BLaER1 (cell line): ENCODE data around the gene KLK14.
A peak's percentile ranks its signal among the peaks of the same experiment; 100 is the strongest.

ENCODE experiments used
- H3K27ac ChIP-seq: shearing (Covaris generic); formaldehyde crosslinking; 2 replicates; pipeline ENCODE4 v1.8.1; 2022
- H3K27me3 ChIP-seq: shearing (Covaris generic); formaldehyde crosslinking; 2 replicates; pipeline ENCODE4 v1.8.1; 2022
- H3K36me3 ChIP-seq: shearing (Covaris generic); formaldehyde crosslinking; 2 replicates; pipeline ENCODE4 v1.8.1; 2022
- H3K4me1 ChIP-seq: shearing (Covaris generic); formaldehyde crosslinking; 2 replicates; pipeline ENCODE4 v1.8.1; 2022
- H3K4me2 ChIP-seq: shearing (Covaris generic); formaldehyde crosslinking; 2 replicates; pipeline ENCODE4 v1.8.1; 2022
- H3K4me3 ChIP-seq: shearing (Covaris generic); formaldehyde crosslinking; 2 replicates; pipeline ENCODE4 v1.8.1; 2022
- H3K9ac ChIP-seq: shearing (Covaris generic); formaldehyde crosslinking; 2 replicates; pipeline ENCODE4 v1.8.1; 2022
- H3K9me3 ChIP-seq: shearing (Covaris generic); formaldehyde crosslinking; 2 replicates; pipeline ENCODE4 v1.8.1; 2022
- H4K20me1 ChIP-seq: shearing (Covaris generic); formaldehyde crosslinking; 2 replicates; pipeline ENCODE4 v1.8.1; 2022
- Cebpa-rat ChIP-seq: shearing (Covaris generic); IDR thresholded peaks from 2 replicates; pipeline ENCODE4 v1.8.1; 2022

KLK14 gene

DNA sequence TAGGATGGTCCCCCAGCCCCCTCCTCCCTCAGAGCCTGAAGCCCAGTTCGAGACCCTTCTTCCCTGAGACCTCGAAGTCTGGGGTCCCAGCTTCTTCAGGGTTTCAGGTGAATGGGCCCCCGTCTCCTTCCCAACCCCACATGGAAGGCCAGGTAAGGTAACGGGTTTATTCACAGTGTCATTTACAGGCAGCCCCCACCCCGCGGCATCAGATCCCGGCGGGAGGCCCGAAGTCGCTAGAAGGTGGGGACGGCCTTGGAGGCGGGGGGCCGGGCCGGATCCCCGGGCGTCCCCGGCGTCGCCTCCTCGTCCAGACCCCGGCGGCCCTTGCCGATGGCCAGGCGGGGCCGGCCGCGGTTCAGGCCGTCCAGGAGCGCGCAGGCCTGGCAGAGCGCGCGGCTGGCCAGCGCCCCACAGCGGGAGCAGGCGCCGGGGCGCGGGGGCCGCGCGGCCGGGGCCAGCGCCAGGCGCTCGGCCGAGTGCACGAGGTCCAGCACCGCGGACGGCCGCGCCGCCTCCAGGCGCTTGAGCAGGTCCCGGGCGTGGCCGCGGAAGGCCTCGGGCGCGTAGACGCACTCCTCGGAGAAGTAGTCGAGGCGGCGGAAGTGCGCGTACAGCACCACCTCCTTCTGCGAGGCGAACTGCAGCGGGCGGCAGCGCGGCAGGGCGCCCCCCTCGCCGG lies 15.8 kb upstream of the KLK14 start:
- H3K36me3 ChIP-seq = peaks cover 75% of the 10 kb centered on the region
- H3K4me1 ChIP-seq = peaks cover 35% of the 10 kb centered on the region
- no peak for TF ChIP-seq Cebpa-rat
- H3K9ac ChIP-seq = no peak overlapping the region
- no peaks in the 10 kb centered on the region for H3K27me3 ChIP-seq
- peak overlapping the region; percentile 37 for H3K4me2 ChIP-seq
- peak overlapping the region; percentile 38; the same call in 1 of the 2 replicates for H3K27ac ChIP-seq
- H3K4me3 ChIP-seq = no peak overlapping the region
- H3K9me3 ChIP-seq = no peaks in the 10 kb centered on the region
- peaks cover 95% of the 10 kb centered on the region for H4K20me1 ChIP-seq

DNA sequence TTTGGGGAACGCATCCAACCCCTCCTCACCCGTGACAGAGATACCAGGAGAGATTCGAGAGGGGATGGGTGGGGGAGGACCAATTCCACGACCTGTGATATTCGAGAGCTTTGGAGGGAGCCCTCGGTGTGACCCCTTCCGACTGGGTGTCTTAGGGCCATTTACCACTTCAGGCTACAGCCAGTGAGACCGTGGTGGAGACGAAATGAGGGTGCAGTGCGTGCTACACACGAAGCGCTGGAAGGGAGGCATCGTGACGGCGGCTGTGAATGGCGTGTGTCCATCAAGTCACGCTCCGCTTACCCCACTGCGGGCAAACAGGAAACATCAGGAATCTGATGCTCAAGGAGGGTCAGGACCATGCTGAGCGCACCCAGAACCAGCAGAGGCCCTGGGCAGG lies 15.1 kb upstream of the KLK14 start:
- peak overlapping the region; percentile 37 for H3K4me2 ChIP-seq
- TF ChIP-seq Cebpa-rat = no peak
- no peak overlapping the region for H3K4me3 ChIP-seq
- H3K27ac ChIP-seq = peak overlapping the region; percentile 38; the same call in 1 of the 2 replicates
- H3K4me1 ChIP-seq = peaks cover 35% of the 10 kb centered on the region
- peaks cover 75% of the 10 kb centered on the region for H3K36me3 ChIP-seq
- H4K20me1 ChIP-seq = peaks cover 96% of the 10 kb centered on the region
- no peak overlapping the region for H3K9ac ChIP-seq
- no peaks in the 10 kb centered on the region for H3K27me3 ChIP-seq
- no peaks in the 10 kb centered on the region for H3K9me3 ChIP-seq

DNA sequence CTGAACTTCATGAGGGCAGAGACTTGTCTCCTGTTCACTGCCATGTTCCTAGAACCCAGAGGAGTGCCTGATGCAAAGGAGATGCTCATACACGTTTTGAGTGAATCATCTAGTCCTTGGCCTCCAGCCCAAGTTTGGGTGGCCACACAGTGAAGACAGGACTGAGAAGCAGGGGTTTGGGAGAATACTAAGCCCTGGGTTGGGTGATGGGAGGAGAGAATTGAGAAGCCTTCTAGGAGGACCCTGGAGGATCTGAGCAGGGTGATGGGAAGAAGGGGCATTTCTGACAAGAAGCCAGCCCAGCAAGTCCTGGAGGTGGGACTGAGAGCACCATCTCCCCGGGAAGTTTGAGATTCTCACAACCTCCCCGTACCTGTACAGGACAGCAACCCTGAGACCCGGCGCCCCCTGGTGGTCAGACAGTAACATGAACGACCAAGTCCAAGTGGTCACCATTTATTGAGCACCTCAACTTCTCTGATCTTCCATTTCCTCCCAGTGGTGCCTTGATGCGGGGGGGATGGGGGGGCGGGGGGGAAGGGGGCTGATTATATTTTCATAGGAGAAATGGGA lies 14.6 kb upstream of the KLK14 start:
- Histone ChIP-seq H3K4me1 (peaks cover 35% of the 10 kb centered on the region), H3K27me3 (no peaks in the 10 kb centered on the region), H3K9me3 (no peaks in the 10 kb centered on the region), H4K20me1 (peaks cover 96% of the 10 kb centered on the region), H3K36me3 (peaks cover 71% of the 10 kb centered on the region), H3K27ac (no peak overlapping the region), H3K4me3 (no peak overlapping the region), H3K9ac (no peak overlapping the region), H3K4me2 (peak overlapping the region; percentile 36)
- TF ChIP-seq Cebpa-rat = no peak

DNA sequence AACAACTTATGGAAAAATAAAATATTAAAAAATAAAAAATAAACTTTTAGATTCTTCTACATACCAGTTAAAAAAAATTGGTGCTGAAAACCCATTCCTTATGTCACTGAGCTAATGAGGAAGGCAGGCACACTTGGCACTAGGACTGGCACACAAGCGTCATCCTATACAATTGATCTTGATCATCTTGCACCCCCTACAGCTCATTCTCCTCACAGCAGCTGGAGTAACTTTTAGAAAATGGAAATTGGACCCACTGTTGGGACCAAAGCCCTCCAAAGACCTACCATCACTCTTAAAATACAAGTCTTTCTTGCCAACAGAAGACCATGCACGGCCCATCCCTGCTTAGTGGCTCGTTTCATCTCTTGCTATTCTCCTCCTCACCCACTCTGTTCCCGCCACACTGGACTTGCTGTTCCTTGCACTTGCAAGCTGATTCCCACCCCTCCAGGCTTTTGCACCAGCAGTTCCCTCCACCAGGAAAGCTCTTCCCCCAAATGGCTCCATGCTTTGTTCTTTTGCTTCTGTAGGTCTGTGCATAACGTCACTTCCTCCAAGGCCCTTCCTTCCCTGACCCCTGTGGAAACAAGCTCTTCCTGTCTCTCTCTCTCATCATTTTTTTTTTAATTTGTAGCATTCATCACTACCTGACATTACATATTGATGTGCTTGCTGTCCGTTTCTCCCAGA lies 13.9 kb upstream of the KLK14 start:
- H3K4me1 ChIP-seq = peaks cover 35% of the 10 kb centered on the region
- H3K4me2 ChIP-seq = peak overlapping the region; percentile 36
- H3K27me3 ChIP-seq = no peaks in the 10 kb centered on the region
- no peaks in the 10 kb centered on the region for H3K9me3 ChIP-seq
- no peak for TF ChIP-seq Cebpa-rat
- no peak overlapping the region for H3K9ac ChIP-seq
- peaks cover 65% of the 10 kb centered on the region for H3K36me3 ChIP-seq
- H3K27ac ChIP-seq = no peak overlapping the region
- no peak overlapping the region for H3K4me3 ChIP-seq
- peaks cover 91% of the 10 kb centered on the region for H4K20me1 ChIP-seq

DNA sequence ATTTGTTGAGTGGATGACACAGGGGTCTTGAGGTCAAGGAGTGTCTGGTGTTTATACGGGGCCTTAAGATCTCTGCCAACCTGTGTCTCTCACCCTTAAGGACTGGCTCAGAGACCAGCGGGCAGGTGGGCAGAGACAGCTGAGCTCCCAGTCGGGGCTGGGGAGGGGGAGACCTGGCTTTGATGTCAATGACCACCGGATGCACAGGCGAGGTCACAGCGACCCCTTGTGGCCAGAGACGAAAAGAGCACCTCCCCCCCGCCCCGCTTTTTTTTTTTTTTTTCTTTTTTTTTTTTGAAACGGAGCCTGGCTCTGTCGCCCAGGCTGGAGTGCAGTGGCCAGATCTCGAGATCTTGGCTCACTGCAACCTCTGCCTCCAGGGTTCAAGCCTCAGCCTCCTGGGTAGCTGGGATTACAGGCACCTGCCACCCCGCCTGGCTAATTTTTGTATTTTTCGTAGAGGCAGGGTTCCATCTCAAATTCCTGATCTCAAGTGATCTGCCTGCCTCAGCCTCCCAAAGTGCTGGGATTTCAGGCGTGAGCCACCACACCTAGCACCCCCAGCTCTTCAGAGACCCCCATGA lies 12.1 kb upstream of the KLK14 start:
- Histone ChIP-seq H3K9ac (peak overlapping the region; percentile 36; the same call in 1 of the 2 replicates), H3K4me1 (peaks cover 35% of the 10 kb centered on the region), H3K27me3 (no peaks in the 10 kb centered on the region), H3K9me3 (no peaks in the 10 kb centered on the region), H3K27ac (peak overlapping the region; percentile 59), H3K36me3 (peaks cover 58% of the 10 kb centered on the region), H3K4me3 (0 out of 2 replicates have a peak overlapping the region, but pooled peaks have one; percentile 25), H3K4me2 (peak overlapping the region; percentile 69), H4K20me1 (peaks cover 73% of the 10 kb centered on the region)
- TF ChIP-seq Cebpa-rat = no peak

DNA sequence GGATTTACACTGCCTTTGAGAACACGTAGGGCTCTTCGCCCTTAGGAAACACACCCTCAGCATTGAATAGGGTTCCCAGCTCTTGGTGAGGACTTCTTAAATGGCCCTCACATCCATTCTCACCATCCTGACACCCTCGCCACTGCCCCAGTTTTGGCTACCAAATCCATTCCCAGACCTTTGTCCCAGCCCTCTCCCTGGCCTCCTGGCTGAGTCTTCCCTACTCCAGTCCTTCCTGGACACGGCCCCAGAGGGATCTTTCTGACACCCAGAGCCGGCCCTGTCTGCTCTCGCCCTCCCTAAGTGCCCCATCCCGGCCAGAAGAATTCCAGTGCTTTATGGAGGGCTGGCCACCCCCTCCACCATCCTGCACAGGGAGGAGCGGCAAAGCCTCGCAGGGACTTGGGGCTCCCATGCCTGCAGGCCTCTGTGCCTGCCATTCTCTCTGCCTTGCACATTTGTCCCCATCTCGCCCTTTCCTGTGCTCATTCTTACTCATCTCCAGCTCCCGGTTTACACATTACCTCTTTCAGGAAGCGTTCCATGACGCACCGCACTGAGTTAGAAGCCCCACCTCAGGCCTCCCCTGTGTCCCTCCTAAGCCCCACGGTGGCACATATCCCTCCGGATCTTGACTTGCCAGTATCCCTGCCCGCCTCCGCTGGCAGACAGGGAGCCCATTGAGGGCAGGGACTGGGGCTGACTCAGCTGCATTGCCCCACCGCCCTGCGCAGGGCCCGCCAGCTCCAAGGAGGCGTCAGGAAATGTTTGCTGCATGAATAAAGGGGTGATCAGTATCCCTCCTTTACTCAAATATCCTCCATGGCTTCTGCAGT lies 11.0 kb upstream of the KLK14 start:
- H3K36me3 ChIP-seq = peaks cover 54% of the 10 kb centered on the region
- H3K4me2 ChIP-seq = no peak overlapping the region
- H3K9ac ChIP-seq = no peak overlapping the region
- no peak for TF ChIP-seq Cebpa-rat
- no peaks in the 10 kb centered on the region for H3K9me3 ChIP-seq
- peaks cover 62% of the 10 kb centered on the region for H4K20me1 ChIP-seq
- H3K27me3 ChIP-seq = no peaks in the 10 kb centered on the region
- no peak overlapping the region for H3K4me3 ChIP-seq
- H3K27ac ChIP-seq = no peak overlapping the region
- peaks cover 35% of the 10 kb centered on the region for H3K4me1 ChIP-seq

DNA sequence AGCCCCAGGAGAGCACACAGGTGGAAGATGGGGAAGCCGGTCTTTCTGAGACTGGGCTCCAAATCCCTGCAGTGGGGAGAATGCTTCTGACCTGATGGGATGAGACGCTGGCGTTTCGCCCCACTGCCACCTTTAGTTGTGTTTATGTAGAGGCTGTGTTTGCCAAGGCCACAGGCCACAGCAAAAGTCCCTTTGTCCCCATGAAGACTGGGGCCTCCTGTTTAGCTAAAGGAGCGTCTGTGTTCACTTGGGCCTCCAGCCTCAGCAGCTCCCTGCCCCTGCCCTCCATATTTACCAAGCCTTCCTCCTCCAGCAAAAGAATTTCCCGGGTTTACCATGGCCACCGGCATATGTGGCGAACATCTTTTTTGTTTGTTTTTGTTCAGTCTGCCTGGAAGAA lies 10.4 kb upstream of the KLK14 start:
- Histone ChIP-seq H3K27me3 (no peaks in the 10 kb centered on the region), H3K27ac (no peak overlapping the region), H3K36me3 (peaks cover 48% of the 10 kb centered on the region), H3K9ac (no peak overlapping the region), H4K20me1 (peaks cover 57% of the 10 kb centered on the region), H3K9me3 (no peaks in the 10 kb centered on the region), H3K4me1 (peaks cover 30% of the 10 kb centered on the region), H3K4me2 (no peak overlapping the region), H3K4me3 (no peak overlapping the region)
- no peak for TF ChIP-seq Cebpa-rat

DNA sequence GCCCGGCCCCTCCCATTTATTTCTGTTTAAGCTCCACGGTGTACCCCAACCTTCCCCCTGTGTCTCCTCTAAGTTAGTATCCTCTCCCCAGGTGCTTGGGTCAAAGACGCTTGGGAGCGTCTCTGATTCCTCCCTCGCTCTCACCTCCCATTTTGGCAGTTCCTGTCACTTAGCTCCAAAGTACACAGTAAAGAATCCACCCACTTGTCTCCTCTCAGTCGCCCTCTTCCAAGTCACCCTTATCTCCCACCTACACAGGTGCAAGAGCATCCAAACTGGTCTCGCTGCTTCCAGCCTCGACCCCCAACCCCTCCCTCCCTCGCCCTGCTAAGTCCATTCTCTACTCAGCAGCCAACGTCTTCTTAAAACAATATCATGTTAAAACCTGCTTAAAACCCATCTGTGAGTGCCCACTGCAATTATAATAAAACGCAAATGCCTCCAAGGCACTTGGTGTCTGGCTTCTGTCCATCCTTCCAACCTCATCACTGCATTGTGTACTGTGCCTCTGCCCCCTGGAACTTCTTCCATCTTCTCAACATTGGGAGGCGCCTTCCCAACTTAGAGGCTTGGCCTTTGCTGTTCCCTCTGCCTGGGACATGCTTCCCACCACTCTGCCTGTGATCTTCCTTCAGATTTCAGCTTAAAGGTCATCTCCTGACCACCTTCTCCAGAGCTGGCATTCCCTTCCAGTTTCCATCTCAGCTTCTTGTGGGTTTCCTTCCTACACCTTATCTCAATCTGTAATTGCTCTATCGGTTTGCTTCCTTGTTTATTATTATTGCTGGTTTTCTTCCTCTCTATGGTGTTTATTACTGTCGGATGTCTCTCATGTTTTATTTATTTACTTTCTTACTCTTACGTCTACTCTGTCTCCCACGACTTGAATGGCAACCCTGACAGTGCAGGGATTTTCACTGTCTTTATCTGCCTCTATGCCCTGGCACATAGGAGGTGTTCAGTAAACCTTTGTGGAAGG lies 9.5 kb upstream of the KLK14 start:
- Histone ChIP-seq H3K4me1 (peaks cover 23% of the 10 kb centered on the region), H3K27ac (no peak overlapping the region), H4K20me1 (peaks cover 52% of the 10 kb centered on the region), H3K4me3 (no peak overlapping the region), H3K4me2 (no peak overlapping the region), H3K27me3 (no peaks in the 10 kb centered on the region), H3K9me3 (no peaks in the 10 kb centered on the region), H3K9ac (no peak overlapping the region), H3K36me3 (peaks cover 43% of the 10 kb centered on the region)
- no peak for TF ChIP-seq Cebpa-rat
